ENCODE measurements around the gene EDIL3. TPM values are rescaled to one million over a fixed set of nuclear protein-coding genes. Genes with fewer than 3 reads are reported as not detected.

Gene EDIL3
- polyA plus RNA-seq, 1 donor (not counting 4 experiments of a cell fraction or from before 2014, with no cell fraction given): 0.34 TPM

DNA sequence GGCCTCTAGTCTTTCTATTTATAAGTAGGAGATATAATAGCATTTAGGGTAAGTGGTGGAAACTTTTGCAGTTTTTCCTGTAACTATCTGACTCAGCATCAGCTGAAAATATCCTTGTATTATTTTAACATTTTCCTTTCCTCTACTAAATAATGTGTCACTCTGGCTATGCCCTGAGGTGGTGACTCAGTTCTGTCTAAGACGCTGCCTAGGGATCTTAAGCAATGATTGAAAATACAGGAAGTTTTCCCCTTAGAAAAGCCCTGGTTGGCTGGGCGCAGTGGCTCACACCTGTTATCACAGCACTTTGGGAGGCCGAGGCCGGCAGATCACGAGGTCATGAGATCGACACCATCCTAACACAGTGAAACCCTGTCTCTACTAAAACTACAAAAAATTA, 9.3 kb upstream of the EDIL3 start:
- no peaks in the 10 kb centered on the region for H3K9me1 ChIP-seq (ENCODE audit: control insufficient read depth, extremely low read depth, insufficient read depth, low read length)
- no peak overlapping the region for H3K27ac ChIP-seq (ENCODE audit: control insufficient read depth, insufficient read depth, low read length)
- H3K4me1 ChIP-seq (ENCODE audit: control insufficient read depth, extremely low read depth, insufficient read depth, low read length): peaks cover 4% of the 10 kb centered on the region
- H3K9ac ChIP-seq (ENCODE audit: control insufficient read depth, extremely low read depth, insufficient read depth, low read length): no peak overlapping the region
- no peaks in the 10 kb centered on the region for H3K79me2 ChIP-seq (ENCODE audit: control insufficient read depth, insufficient read depth, low read length)
- H4K20me1 ChIP-seq (ENCODE audit: control insufficient read depth, extremely low read depth, insufficient read depth, low read length): no peaks in the 10 kb centered on the region
- no peaks in the 10 kb centered on the region for H3K9me3 ChIP-seq (ENCODE audit: control insufficient read depth, low read depth, low read length)
- FAIRE-seq: no peak
- no peaks in the 10 kb centered on the region for H3K36me3 ChIP-seq (ENCODE audit: control insufficient read depth in 2 of 2, extremely low read depth in 1 of 2, insufficient read depth in 2 of 2, low read length in 2 of 2)
- H2AFZ ChIP-seq (ENCODE audit: control insufficient read depth, low read length): no peak overlapping the region
- H3K27me3 ChIP-seq (ENCODE audit: control insufficient read depth, extremely low read depth, insufficient read depth, low read length): no peaks in the 10 kb centered on the region
- dilution Hi-C loops (cut with MboI; ENCODE audit: extremely low pct_ligation_motif_present, low sequenced_read_pairs): no loop called here
- H3K4me3 ChIP-seq (ENCODE audit: control insufficient read depth in 2 of 3, extremely low read depth in 1 of 3, insufficient read depth in 2 of 3, low read depth in 1 of 3, low read length in 3 of 3): no peak overlapping the region
- TF ChIP-seq, protein P1, sequence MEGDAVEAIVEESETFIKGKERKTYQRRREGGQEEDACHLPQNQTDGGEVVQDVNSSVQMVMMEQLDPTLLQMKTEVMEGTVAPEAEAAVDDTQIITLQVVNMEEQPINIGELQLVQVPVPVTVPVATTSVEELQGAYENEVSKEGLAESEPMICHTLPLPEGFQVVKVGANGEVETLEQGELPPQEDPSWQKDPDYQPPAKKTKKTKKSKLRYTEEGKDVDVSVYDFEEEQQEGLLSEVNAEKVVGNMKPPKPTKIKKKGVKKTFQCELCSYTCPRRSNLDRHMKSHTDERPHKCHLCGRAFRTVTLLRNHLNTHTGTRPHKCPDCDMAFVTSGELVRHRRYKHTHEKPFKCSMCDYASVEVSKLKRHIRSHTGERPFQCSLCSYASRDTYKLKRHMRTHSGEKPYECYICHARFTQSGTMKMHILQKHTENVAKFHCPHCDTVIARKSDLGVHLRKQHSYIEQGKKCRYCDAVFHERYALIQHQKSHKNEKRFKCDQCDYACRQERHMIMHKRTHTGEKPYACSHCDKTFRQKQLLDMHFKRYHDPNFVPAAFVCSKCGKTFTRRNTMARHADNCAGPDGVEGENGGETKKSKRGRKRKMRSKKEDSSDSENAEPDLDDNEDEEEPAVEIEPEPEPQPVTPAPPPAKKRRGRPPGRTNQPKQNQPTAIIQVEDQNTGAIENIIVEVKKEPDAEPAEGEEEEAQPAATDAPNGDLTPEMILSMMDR (optimal IDR thresholded peaks at IDR 0.05 in 1 of 3, IDR thresholded peaks at IDR 0.05 in 1 of 3, conservative IDR thresholded peaks at IDR 0.05 in 1 of 3; ENCODE audit: extremely low read depth in 1 of 3, insufficient read depth in 2 of 3, low read length in 3 of 3): no peak
- no peak for TF ChIP-seq EZH2 (IDR thresholded peaks at IDR 0.05; ENCODE audit: low read length)
- H3K4me2 ChIP-seq (ENCODE audit: control insufficient read depth, extremely low read depth, insufficient read depth, low read depth, low read length): no peak overlapping the region
- DNase-seq (ENCODE audit: low read depth, low spot score): peak; percentile 40

DNA sequence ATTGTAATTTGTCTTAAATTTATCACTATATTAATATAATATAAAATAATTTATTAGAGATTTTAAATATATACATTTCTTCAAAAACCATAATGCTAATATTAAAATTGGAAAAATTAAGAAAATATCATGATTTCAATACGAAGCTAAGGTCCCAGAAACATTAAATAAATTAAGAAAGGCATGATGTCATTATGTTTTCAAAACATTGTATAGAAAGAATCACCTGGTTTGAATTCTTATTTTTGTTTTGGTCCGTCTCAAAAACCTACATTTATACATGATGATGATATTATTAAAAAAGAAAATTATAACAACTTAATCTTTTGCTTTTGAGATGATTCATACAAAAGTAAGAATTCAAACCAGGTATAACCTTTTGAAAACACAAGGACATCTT, 8.2 kb upstream of the EDIL3 start:
- Histone ChIP-seq H3K9me3 (ENCODE audit: control insufficient read depth, low read depth, low read length) (no peaks in the 10 kb centered on the region), H3K4me2 (ENCODE audit: control insufficient read depth, extremely low read depth, insufficient read depth, low read depth, low read length) (no peak overlapping the region), H3K9ac (ENCODE audit: control insufficient read depth, extremely low read depth, insufficient read depth, low read length) (no peak overlapping the region), H3K27ac (ENCODE audit: control insufficient read depth, insufficient read depth, low read length) (no peak overlapping the region), H3K79me2 (ENCODE audit: control insufficient read depth, insufficient read depth, low read length) (no peaks in the 10 kb centered on the region), H3K4me3 (ENCODE audit: control insufficient read depth in 2 of 3, extremely low read depth in 1 of 3, insufficient read depth in 2 of 3, low read depth in 1 of 3, low read length in 3 of 3) (no peak overlapping the region), H4K20me1 (ENCODE audit: control insufficient read depth, extremely low read depth, insufficient read depth, low read length) (no peaks in the 10 kb centered on the region), H3K36me3 (ENCODE audit: control insufficient read depth in 2 of 2, extremely low read depth in 1 of 2, insufficient read depth in 2 of 2, low read length in 2 of 2) (no peaks in the 10 kb centered on the region), H3K27me3 (ENCODE audit: control insufficient read depth, extremely low read depth, insufficient read depth, low read length) (no peaks in the 10 kb centered on the region), H3K4me1 (ENCODE audit: control insufficient read depth, extremely low read depth, insufficient read depth, low read length) (peaks cover 4% of the 10 kb centered on the region), H3K9me1 (ENCODE audit: control insufficient read depth, extremely low read depth, insufficient read depth, low read length) (no peaks in the 10 kb centered on the region), H2AFZ (ENCODE audit: control insufficient read depth, low read length) (no peak overlapping the region)
- DNase-seq (ENCODE audit: low read depth, low spot score): no peak
- dilution Hi-C loops (cut with MboI; ENCODE audit: extremely low pct_ligation_motif_present, low sequenced_read_pairs): no loop called here
- FAIRE-seq: no peak
- TF ChIP-seq, protein P1 (optimal IDR thresholded peaks at IDR 0.05 in 1 of 3, IDR thresholded peaks at IDR 0.05 in 1 of 3, conservative IDR thresholded peaks at IDR 0.05 in 1 of 3; ENCODE audit: extremely low read depth in 1 of 3, insufficient read depth in 2 of 3, low read length in 3 of 3): no peak

Data from keratinocyte (primary cell).